ENCODE results near the gene EMCN.
"Not testable (repeated sequence)": the region's sequence is repeated elsewhere in the genome, so short reads cannot be mapped to it uniquely, and the experiment has no call there.

Gene EMCN

GRCh38 chr4:100492129-100492528 lies 25.7 kb downstream of the EMCN start:
- DNase-seq (ENCODE audit: low read depth in 2 of 2) = no peak

- DNase-seq (ENCODE audit: low read depth in 2 of 2) = no peak
These were observed 28.5 kb downstream of the EMCN start for GRCh38 chr4:100489305-100489704.

GRCh38 chr4:100486496-100486895 lies 31.3 kb downstream of the EMCN start:
- no peak for DNase-seq (ENCODE audit: low read depth in 2 of 2)

- DNase-seq (ENCODE audit: low read depth in 2 of 2) = no peak
These were observed 34.0 kb downstream of the EMCN start for GRCh38 chr4:100483796-100484195.

GRCh38 chr4:100479971-100480370 lies 37.9 kb downstream of the EMCN start:
- no peak for DNase-seq (ENCODE audit: low read depth in 2 of 2)

GRCh38 chr4:100469555-100469954 lies 48.3 kb downstream of the EMCN start:
- no peak for DNase-seq (ENCODE audit: low read depth in 2 of 2)

GRCh38 chr4:100466501-100466900 lies 51.3 kb downstream of the EMCN start:
- DNase-seq (ENCODE audit: low read depth in 2 of 2) = no peak

GRCh38 chr4:100461807-100462605 lies 55.8 kb downstream of the EMCN start:
- no peak for DNase-seq (ENCODE audit: low read depth in 2 of 2)

GRCh38 chr4:100450449-100450848 lies 67.4 kb downstream of the EMCN start:
- no peak for DNase-seq (ENCODE audit: low read depth in 2 of 2)

- DNase-seq (ENCODE audit: low read depth in 2 of 2) = no peak
These were observed 86.4 kb downstream of the EMCN start for GRCh38 chr4:100431416-100431815.

- no peak for DNase-seq (ENCODE audit: low read depth in 2 of 2)
These were observed 87.4 kb downstream of the EMCN start for GRCh38 chr4:100430451-100430850.

GRCh38 chr4:100429616-100430015 lies 88.2 kb downstream of the EMCN start:
- no peak for DNase-seq (ENCODE audit: low read depth in 2 of 2)

- no peak for DNase-seq (ENCODE audit: low read depth in 2 of 2)
These were observed 89.8 kb downstream of the EMCN start for GRCh38 chr4:100428051-100428450.

- DNase-seq (ENCODE audit: low read depth in 2 of 2) = no peak
These were observed 93.4 kb downstream of the EMCN start for GRCh38 chr4:100424376-100424775.

GRCh38 chr4:100422894-100423293 lies 94.9 kb downstream of the EMCN start:
- DNase-seq (ENCODE audit: low read depth in 2 of 2) = no peak

GRCh38 chr4:100421361-100421978 lies 96.4 kb downstream of the EMCN start:
- DNase-seq (ENCODE audit: low read depth in 2 of 2) = no peak

- DNase-seq (ENCODE audit: low read depth in 2 of 2) = no peak
These were observed 97.3 kb downstream of the EMCN start for GRCh38 chr4:100420571-100420970.

- no peak for DNase-seq (ENCODE audit: low read depth in 2 of 2)
These were observed 100.3 kb downstream of the EMCN start for GRCh38 chr4:100417565-100417964.

GRCh38 chr4:100414016-100414790 lies 103.6 kb downstream of the EMCN start:
- DNase-seq (ENCODE audit: low read depth in 2 of 2) = no peak

GRCh38 chr4:100391863-100392262 lies 126.0 kb downstream of the EMCN start:
- no peak for DNase-seq (ENCODE audit: low read depth in 2 of 2)

- DNase-seq (ENCODE audit: low read depth in 2 of 2) = no peak
These were observed 126.7 kb downstream of the EMCN start for GRCh38 chr4:100391086-100391485.

GRCh38 chr4:100386270-100386669 lies 131.6 kb downstream of the EMCN start:
- DNase-seq (ENCODE audit: low read depth in 2 of 2) = no peak

GRCh38 chr4:100380401-100380800 lies 137.4 kb downstream of the EMCN start:
- DNase-seq (ENCODE audit: low read depth in 2 of 2) = not testable (repeated sequence)

Measured in activated CD8-positive, alpha-beta memory T cell treated with anti-CD3 and anti-CD28 coated beads for 4 hours (primary cell).